Testis (tissue), 2 donors: ENCODE measurements around the gene ARHGAP1.

Source experiments
- POLR2A ChIP-seq: fragments of 450-650 bp; IDR thresholded peaks from one replicate; pipeline ENCODE4 v1.6.1; 2017; ENCODE audit warnings: antibody characterized with exemption, mild to moderate bottlenecking, moderate library complexity
- TF ChIP-seq, protein P1 (sequence below), 3 experiments: fragments of 450-650 bp in 2 of 3; fragments of 200-600 bp in 1 of 3; sonication (generic) in 1 of 3; IDR thresholded peaks; one replicate each; pipeline ENCODE4 v1.5.1; 2016 to 2019; ENCODE audit warnings: antibody characterized with exemption in 3 of 3, mild to moderate bottlenecking in 2 of 3, moderate library complexity in 1 of 3

DNA sequence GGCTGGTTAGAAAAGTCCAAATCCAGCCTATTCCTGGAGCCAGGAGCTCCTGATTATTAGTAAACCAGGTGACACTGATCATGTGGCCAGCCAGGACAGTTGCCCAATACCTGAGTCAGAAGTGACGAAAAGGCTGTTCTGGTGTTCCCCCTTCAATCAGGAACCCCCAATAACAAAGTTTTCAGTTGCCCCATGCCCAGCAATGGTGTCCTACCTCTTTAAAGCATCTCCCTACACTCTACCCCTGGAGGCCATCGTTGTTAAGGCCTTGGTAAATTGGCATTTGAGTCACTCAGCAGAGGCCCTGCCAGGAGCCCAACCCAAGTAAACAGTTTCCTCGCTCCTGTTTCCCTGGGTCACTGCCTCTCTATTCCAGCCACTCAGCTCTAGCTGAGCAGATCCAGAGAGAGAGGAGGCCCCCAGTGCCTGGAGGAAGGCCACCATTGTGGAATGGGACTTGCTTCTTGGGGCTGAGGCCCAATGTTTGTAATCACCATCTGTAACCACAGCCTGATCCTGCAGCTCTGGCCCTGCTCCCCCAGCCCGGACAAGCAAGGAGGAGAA, 25.0 kb downstream of the ARHGAP1 start:
- TF ChIP-seq, protein P1, sequence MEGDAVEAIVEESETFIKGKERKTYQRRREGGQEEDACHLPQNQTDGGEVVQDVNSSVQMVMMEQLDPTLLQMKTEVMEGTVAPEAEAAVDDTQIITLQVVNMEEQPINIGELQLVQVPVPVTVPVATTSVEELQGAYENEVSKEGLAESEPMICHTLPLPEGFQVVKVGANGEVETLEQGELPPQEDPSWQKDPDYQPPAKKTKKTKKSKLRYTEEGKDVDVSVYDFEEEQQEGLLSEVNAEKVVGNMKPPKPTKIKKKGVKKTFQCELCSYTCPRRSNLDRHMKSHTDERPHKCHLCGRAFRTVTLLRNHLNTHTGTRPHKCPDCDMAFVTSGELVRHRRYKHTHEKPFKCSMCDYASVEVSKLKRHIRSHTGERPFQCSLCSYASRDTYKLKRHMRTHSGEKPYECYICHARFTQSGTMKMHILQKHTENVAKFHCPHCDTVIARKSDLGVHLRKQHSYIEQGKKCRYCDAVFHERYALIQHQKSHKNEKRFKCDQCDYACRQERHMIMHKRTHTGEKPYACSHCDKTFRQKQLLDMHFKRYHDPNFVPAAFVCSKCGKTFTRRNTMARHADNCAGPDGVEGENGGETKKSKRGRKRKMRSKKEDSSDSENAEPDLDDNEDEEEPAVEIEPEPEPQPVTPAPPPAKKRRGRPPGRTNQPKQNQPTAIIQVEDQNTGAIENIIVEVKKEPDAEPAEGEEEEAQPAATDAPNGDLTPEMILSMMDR (IDR thresholded peaks at IDR 0.05) = no peak
- TF ChIP-seq POLR2A = no peak
